NB4 (cell line): Measurements from ENCODE around the gene GSC2.

Experiments
- POLR2A ChIP-seq: IDR thresholded peaks from 2 replicates; pipeline ENCODE4 v1.6.1; 2011; ENCODE audit warnings: mild to moderate bottlenecking; ENCODE audit not compliant: insufficient read length; ENCODE audit errors: extremely low read depth
- TF ChIP-seq, protein P1 (sequence below): IDR thresholded peaks from one replicate; pipeline ENCODE4 v1.5.1; 2012; ENCODE audit warnings: low read depth, low read length

- TF ChIP-seq, protein P1, sequence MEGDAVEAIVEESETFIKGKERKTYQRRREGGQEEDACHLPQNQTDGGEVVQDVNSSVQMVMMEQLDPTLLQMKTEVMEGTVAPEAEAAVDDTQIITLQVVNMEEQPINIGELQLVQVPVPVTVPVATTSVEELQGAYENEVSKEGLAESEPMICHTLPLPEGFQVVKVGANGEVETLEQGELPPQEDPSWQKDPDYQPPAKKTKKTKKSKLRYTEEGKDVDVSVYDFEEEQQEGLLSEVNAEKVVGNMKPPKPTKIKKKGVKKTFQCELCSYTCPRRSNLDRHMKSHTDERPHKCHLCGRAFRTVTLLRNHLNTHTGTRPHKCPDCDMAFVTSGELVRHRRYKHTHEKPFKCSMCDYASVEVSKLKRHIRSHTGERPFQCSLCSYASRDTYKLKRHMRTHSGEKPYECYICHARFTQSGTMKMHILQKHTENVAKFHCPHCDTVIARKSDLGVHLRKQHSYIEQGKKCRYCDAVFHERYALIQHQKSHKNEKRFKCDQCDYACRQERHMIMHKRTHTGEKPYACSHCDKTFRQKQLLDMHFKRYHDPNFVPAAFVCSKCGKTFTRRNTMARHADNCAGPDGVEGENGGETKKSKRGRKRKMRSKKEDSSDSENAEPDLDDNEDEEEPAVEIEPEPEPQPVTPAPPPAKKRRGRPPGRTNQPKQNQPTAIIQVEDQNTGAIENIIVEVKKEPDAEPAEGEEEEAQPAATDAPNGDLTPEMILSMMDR = no peak
- TF ChIP-seq POLR2A = no peak
These were observed 28.8 kb upstream of the GSC2 start, which contains the start of gene SLC25A1 for GRCh38 chr22:19178657-19179496.
